GM12878 (cell line): ENCODE measurements around the gene AREG. TPM values are rescaled to one million over a fixed set of nuclear protein-coding genes. Genes with fewer than 3 reads are reported as not detected.

Experiments used
- ATAC-seq: fragments of 200-7000 bp; cut with Tn5 transposase; 3 replicates; pipeline ENCODE4 v1.9.1; 2020; ENCODE audit warnings: mild to moderate bottlenecking, moderate library complexity
- BruUV-seq: library from RNA; stranded (reverse); fragments of 400-500 nt; replicated peaks from 2 replicates; lab custom pipeline; 2021; lab: Mats Ljungman, UMichigan
- CTCF ChIA-PET: fragments of 300-600 bp; sonication (Branson Sonifier 250); formaldehyde crosslinking; extraction: SDS; loops from one replicate; lab custom pipeline; 2021; ENCODE audit warnings: inconsistent platforms; lab: Yijun Ruan, JAX
- POLR2A ChIA-PET: fragments of 350-600 bp; formaldehyde crosslinking; extraction: SDS; loops from one replicate; lab custom pipeline; 2021; ENCODE audit warnings: inconsistent platforms; lab: Charles Lee
- RAD21 ChIA-PET: fragments of 300-600 bp; sonication (Branson Sonifier 250); formaldehyde crosslinking; loops from one replicate; lab custom pipeline; 2023; ENCODE audit warnings: antibody characterized with exemption; ENCODE audit not compliant: unreplicated experiment; lab: Charles Lee
- SMC1A ChIA-PET: fragments of 300-600 bp; sonication (Branson Sonifier 250); formaldehyde crosslinking; loops from one replicate; lab custom pipeline; 2023; ENCODE audit not compliant: unreplicated experiment, uncharacterized antibody; lab: Charles Lee
- DNase-seq: peaks from one replicate; pipeline ENCODE4 v3.0.0-alpha.2; 2011; ENCODE audit warnings: low read depth, low spot score
- FAIRE-seq: peaks from 3 replicates; lab custom pipeline; 2011; peaks lifted over from hg19 to GRCh38; lab: Jason Lieb, UNC
- H2AFZ ChIP-seq: 2 replicates; pipeline ENCODE4 v1.6.0; 2011; ENCODE audit warnings: low read depth, low read length, control low read depth; ENCODE audit not compliant: control insufficient read depth
- H3K27ac ChIP-seq: 2 replicates; pipeline ENCODE4 v1.5.1; 2011; ENCODE audit warnings: control low read depth; ENCODE audit not compliant: control insufficient read depth, insufficient read depth
- H3K27me3 ChIP-seq, 2 experiments: replicated peaks in 1 of 2; 2 replicates each; pipeline versions ENCODE4 v1.6.0 to v1.6.1; 2011; ENCODE audit warnings: low read length in 1 of 2; ENCODE audit not compliant: control insufficient read depth in 2 of 2, insufficient read depth in 2 of 2
- H3K36me3 ChIP-seq, 2 experiments: 2 replicates each; pipeline ENCODE4 v1.5.1; 2011; ENCODE audit warnings: low read length in 1 of 2; ENCODE audit not compliant: control insufficient read depth in 2 of 2, insufficient read depth in 2 of 2
- H3K4me1 ChIP-seq: 2 replicates; pipeline ENCODE4 v1.6.1; 2011; ENCODE audit warnings: mild to moderate bottlenecking, low read length, moderate library complexity, mixed read lengths; ENCODE audit not compliant: control insufficient read depth, insufficient read depth
- H3K4me2 ChIP-seq: 2 replicates; pipeline ENCODE4 v1.6.0; 2011; ENCODE audit warnings: control low read depth; ENCODE audit not compliant: control insufficient read depth, insufficient read depth
- H3K4me3 ChIP-seq: fragments of 200-600 bp; sonication (generic); 2 replicates; pipeline ENCODE4 v1.5.1; 2016
- H3K79me2 ChIP-seq: 2 replicates; pipeline ENCODE4 v1.6.0; 2011; ENCODE audit warnings: low read length; ENCODE audit not compliant: control insufficient read depth, insufficient read depth
- H3K9ac ChIP-seq: 2 replicates; pipeline ENCODE4 v1.8.0; 2011; ENCODE audit warnings: low read length, control low read depth, mixed read lengths; ENCODE audit not compliant: control insufficient read depth, insufficient read depth
- H3K9me3 ChIP-seq: replicated peaks from 3 replicates; pipeline ENCODE4 v1.5.1; 2011; ENCODE audit warnings: mild to moderate bottlenecking, low read length; ENCODE audit not compliant: control insufficient read depth, insufficient read depth
- H4K20me1 ChIP-seq: 2 replicates; pipeline ENCODE4 v1.6.0; 2011; ENCODE audit not compliant: control insufficient read depth, insufficient read depth
- EP300 ChIP-seq, 2 experiments: fragments of 150-350 bp in 1 of 2; IDR thresholded peaks; 2 replicates each; pipeline ENCODE4 v1.6.1; 2011 to 2012; ENCODE audit warnings: low read depth in 2 of 2, low read length in 2 of 2, borderline replicate concordance in 1 of 2, improper control_type of control experiment in 1 of 2, inconsistent platforms in 1 of 2; ENCODE audit not compliant: control insufficient read depth in 1 of 2
- FOS ChIP-seq: IDR thresholded peaks from 3 replicates; pipeline ENCODE4 v1.6.1; 2011; ENCODE audit warnings: borderline replicate concordance; ENCODE audit not compliant: insufficient read length; ENCODE audit errors: extremely low read depth
- NR2C2 ChIP-seq: IDR thresholded peaks from 2 replicates; pipeline ENCODE4 v1.6.1; 2011; ENCODE audit warnings: borderline replicate concordance, low read depth; ENCODE audit not compliant: control insufficient read depth, insufficient read length
- NRF1 ChIP-seq: conservative IDR thresholded peaks from 2 replicates; pipeline ENCODE4 v1.6.1; 2011; ENCODE audit warnings: mild to moderate bottlenecking, low read depth, low read length, improper control_type of control experiment
- SP1 ChIP-seq: IDR thresholded peaks from one replicate; pipeline ENCODE4 v1.6.1; 2011; ENCODE audit warnings: low read depth, low read length
- SUPT20H ChIP-seq: IDR thresholded peaks from 2 replicates; pipeline ENCODE4 v1.6.1; 2011; ENCODE audit warnings: low read depth, mild to moderate bottlenecking, low read length, moderate library complexity, borderline replicate concordance; ENCODE audit not compliant: control insufficient read depth
- ZNF622 ChIP-seq: fragments of 450-650 bp; IDR thresholded peaks from 2 replicates; pipeline ENCODE4 v1.6.1; 2017; ENCODE audit warnings: mild to moderate bottlenecking, inconsistent platforms
- WGBS: methylation state at CpG from one replicate; pipeline ENCODE4 v1.1.6; 2016; ENCODE audit warnings: low lambda C conversion rate; ENCODE audit not compliant: insufficient replicate concordance, insufficient coverage; ENCODE audit errors: missing lambda C conversion rate; 5-methylcytosine and 5-hydroxymethylcytosine counted together
- in situ Hi-C: fragments of 300-500 bp; cut with MboI; formaldehyde crosslinking; loops from 9 replicates; pipeline ENCODE4 v1.14.3; 2018; ENCODE audit warnings: mixed read lengths
- intact Hi-C: fragments of 100-400 bp; cut with micrococcal nuclease; formaldehyde crosslinking; loops from one replicate; pipeline ENCODE4 v1.14.2; 2022; ENCODE audit not compliant: unreplicated experiment
- polyA plus RNA-seq, 11 experiments: library from polyadenylated mRNA; depleted of rRNA in 4 of 11; unstranded in 6 of 11; stranded (reverse) in 5 of 11; fragments of >200 nt; fragmentation: Nextera tagmentation in 4 of 11; fragmentation: Illumina TruSeq in 1 of 11; extraction: Ambion mirVana in 4 of 11; extraction: Trizol in 1 of 11; gene quantifications; 1 replicate in 1 of 11; 2 replicates in 10 of 11; pipeline versions ENCODE4 v1.2.1 to v1.2.3, GENCODE V29; 2011 to 2016; ENCODE audit warnings: inconsistent platforms in 2 of 11, missing spikeins in 2 of 11, low read depth in 1 of 11
- total RNA-seq, 4 experiments: library from RNA; depleted of rRNA in 3 of 4; stranded (reverse); fragments of >200 nt in 3 of 4; fragmentation: Illumina TruSeq in 1 of 4; extraction: Trizol in 1 of 4; gene quantifications; 2 replicates each; pipeline versions ENCODE4 v1.2.1 to v1.2.3, GENCODE V29; 2013 to 2021
- TF ChIP-seq, protein P1 (sequence below): fragments of 450-650 bp; formaldehyde crosslinking; IDR thresholded peaks from 2 replicates; pipeline ENCODE4 v1.4.0; 2022; ENCODE audit warnings: mild to moderate bottlenecking, moderate library complexity
- TF ChIP-seq, protein P2 (sequence below): fragments of 450-650 bp; IDR thresholded peaks from 2 replicates; pipeline ENCODE4 v1.6.1; 2017; ENCODE audit warnings: mild to moderate bottlenecking, low read depth, inconsistent platforms; ENCODE audit not compliant: poor library complexity, severe bottlenecking
- TF ChIP-seq, protein P3 (sequence below): fragments of 450-650 bp; IDR thresholded peaks from 2 replicates; pipeline ENCODE4 v1.6.1; 2017; ENCODE audit warnings: mild to moderate bottlenecking, moderate library complexity

AREG gene
- total and polyA plus RNA-seq, 10 of the 15 experiments (the other 5 are each of a cell fraction or from before 2014, with no cell fraction given): 0.25 to 0.37 TPM; not detected in 8

DNA sequence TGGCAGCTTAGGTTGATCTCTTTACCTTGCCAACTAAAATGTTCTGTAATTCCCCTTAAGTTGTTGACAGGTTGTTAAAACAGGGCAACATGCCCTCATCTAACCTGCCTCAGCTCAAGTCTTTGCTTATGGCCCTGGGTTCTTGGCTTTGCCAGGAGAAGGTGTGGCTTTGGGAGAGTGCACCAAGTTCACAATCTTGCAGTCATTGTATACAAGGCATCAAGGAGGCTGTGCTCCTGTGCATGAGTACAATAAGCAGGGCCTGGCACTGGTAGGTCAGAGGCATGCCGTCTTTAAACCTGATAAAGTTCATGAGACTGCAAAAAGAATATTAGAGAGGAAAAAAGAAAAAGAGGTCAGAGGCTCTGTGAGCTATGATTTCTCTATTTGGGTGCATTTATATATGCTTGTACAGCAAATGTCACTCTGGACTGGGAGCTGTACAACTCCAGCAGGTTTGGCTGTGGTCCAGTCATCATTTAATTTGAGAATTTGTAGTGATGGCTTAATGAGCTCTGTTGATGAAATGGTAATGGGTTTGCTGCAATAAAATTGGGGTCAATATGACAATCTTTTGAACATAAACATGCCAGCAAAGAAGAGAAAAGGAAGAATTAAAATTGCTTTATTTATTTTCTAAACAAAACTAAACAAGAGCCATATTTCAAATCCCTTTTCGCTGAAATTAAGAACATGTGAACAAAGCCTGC is 30.3 kb downstream of the AREG start:
- H3K36me3 ChIP-seq: no peaks in the 10 kb centered on the region
- ATAC-seq (no peak), DNase-seq (no peak), FAIRE-seq (no peak)
- CTCF ChIA-PET: no interaction called here
- no peak overlapping the region for H2AFZ ChIP-seq
- no peaks in the 10 kb centered on the region for H3K27me3 ChIP-seq
- no peaks in the 10 kb centered on the region for H3K9me3 ChIP-seq
- H3K4me3 ChIP-seq: no peak overlapping the region
- H3K4me2 ChIP-seq: no peak overlapping the region
- no peaks in the 10 kb centered on the region for H3K79me2 ChIP-seq
- intact Hi-C loops: no loop called here
- POLR2A ChIA-PET: no interaction called here
- H3K27ac ChIP-seq: no peak overlapping the region
- H4K20me1 ChIP-seq: no peaks in the 10 kb centered on the region
- no peak overlapping the region for H3K9ac ChIP-seq
- RAD21 ChIA-PET: no interaction called here
- SMC1A ChIA-PET: interaction anchor here (0.9 to 1.3 kb wide), 2 partner anchors 10 to 13 kb away, joined by 3 read pairs; no protein-coding TSS in a partner anchor
- WGBS: 0% methylated on average over 2 of the region's 2 CpGs
- no TSS peak for BruUV-seq
- in situ Hi-C loops: no loop called here
- H3K4me1 ChIP-seq: no peaks in the 10 kb centered on the region
- TF ChIP-seq SP1 (no peak), NR2C2 (no peak), FOS (no peak), EP300 (IDR thresholded peaks at IDR 0.05; ENCODE audit: borderline replicate concordance in 1 of 2, control insufficient read depth in 1 of 2, low read depth in 2 of 2, low read length in 2 of 2) (no peak), NRF1 (no peak), SUPT20H (no peak), ZNF622 (no peak)
- TF ChIP-seq, protein P1, sequence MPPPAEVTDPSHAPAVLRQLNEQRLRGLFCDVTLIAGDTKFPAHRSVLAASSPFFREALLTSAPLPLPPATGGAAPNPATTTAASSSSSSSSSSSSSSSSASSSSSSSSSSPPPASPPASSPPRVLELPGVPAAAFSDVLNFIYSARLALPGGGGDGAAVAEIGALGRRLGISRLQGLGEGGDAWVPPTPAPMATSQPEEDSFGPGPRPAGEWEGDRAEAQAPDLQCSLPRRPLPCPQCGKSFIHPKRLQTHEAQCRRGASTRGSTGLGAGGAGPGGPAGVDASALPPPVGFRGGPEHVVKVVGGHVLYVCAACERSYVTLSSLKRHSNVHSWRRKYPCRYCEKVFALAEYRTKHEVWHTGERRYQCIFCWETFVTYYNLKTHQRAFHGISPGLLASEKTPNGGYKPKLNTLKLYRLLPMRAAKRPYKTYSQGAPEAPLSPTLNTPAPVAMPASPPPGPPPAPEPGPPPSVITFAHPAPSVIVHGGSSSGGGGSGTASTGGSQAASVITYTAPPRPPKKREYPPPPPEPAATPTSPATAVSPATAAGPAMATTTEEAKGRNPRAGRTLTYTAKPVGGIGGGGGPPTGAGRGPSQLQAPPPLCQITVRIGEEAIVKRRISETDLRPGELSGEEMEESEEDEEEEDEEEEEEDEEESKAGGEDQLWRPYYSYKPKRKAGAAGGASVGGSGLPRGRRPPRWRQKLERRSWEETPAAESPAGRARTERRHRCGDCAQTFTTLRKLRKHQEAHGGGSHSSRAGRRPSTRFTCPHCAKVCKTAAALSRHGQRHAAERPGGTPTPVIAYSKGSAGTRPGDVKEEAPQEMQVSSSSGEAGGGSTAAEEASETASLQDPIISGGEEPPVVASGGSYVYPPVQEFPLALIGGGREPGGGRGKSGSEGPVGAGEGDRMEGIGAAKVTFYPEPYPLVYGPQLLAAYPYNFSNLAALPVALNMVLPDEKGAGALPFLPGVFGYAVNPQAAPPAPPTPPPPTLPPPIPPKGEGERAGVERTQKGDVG: no peak
- TF ChIP-seq, protein P2, sequence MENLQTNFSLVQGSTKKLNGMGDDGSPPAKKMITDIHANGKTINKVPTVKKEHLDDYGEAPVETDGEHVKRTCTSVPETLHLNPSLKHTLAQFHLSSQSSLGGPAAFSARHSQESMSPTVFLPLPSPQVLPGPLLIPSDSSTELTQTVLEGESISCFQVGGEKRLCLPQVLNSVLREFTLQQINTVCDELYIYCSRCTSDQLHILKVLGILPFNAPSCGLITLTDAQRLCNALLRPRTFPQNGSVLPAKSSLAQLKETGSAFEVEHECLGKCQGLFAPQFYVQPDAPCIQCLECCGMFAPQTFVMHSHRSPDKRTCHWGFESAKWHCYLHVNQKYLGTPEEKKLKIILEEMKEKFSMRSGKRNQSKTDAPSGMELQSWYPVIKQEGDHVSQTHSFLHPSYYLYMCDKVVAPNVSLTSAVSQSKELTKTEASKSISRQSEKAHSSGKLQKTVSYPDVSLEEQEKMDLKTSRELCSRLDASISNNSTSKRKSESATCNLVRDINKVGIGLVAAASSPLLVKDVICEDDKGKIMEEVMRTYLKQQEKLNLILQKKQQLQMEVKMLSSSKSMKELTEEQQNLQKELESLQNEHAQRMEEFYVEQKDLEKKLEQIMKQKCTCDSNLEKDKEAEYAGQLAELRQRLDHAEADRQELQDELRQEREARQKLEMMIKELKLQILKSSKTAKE: no peak
- TF ChIP-seq, protein P3, sequence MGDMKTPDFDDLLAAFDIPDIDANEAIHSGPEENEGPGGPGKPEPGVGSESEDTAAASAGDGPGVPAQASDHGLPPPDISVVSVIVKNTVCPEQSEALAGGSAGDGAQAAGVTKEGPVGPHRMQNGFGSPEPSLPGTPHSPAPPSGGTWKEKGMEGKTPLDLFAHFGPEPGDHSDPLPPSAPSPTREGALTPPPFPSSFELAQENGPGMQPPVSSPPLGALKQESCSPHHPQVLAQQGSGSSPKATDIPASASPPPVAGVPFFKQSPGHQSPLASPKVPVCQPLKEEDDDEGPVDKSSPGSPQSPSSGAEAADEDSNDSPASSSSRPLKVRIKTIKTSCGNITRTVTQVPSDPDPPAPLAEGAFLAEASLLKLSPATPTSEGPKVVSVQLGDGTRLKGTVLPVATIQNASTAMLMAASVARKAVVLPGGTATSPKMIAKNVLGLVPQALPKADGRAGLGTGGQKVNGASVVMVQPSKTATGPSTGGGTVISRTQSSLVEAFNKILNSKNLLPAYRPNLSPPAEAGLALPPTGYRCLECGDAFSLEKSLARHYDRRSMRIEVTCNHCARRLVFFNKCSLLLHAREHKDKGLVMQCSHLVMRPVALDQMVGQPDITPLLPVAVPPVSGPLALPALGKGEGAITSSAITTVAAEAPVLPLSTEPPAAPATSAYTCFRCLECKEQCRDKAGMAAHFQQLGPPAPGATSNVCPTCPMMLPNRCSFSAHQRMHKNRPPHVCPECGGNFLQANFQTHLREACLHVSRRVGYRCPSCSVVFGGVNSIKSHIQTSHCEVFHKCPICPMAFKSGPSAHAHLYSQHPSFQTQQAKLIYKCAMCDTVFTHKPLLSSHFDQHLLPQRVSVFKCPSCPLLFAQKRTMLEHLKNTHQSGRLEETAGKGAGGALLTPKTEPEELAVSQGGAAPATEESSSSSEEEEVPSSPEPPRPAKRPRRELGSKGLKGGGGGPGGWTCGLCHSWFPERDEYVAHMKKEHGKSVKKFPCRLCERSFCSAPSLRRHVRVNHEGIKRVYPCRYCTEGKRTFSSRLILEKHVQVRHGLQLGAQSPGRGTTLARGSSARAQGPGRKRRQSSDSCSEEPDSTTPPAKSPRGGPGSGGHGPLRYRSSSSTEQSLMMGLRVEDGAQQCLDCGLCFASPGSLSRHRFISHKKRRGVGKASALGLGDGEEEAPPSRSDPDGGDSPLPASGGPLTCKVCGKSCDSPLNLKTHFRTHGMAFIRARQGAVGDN: no peak
